ENCODE results near the gene GET3. TPM values are rescaled to one million over a fixed set of nuclear protein-coding genes. Genes with fewer than 3 reads are reported as not detected.

The GET3 gene
- total RNA-seq, 1 experiment from 2014 or later = 69.9 TPM

DNA sequence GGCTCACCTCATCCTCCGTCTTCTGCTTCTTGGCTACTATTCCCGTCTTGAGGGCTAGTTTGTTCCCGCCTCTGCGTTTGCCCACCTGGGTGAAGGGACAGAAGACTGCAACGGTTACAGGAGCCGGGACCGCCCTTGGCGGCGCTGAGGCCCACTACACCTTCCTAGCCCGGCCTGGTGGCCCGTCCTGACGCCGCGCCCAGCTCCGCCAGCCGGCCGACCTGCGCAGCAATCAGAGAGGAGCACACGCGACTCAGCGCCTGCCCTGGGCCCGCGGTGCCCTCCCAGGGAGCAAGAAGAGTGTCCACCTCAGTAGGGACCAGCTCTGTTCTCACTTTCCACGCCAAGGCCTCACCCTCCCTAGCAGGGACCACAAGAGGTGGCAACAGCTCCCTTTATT is 6.0 kb upstream of the GET3 start:
- Histone ChIP-seq H3K27ac (ENCODE audit: low read length) (no peak overlapping the region), H3K4me3 (ENCODE audit: low read depth in 2 of 2, low read length in 2 of 2) (no peak overlapping the region), H3K27me3 (ENCODE audit: control insufficient read depth, insufficient read depth, low read length) (no peaks in the 10 kb centered on the region), H3K4me1 (ENCODE audit: control insufficient read depth, insufficient read depth, low read length) (peaks cover 13% of the 10 kb centered on the region), H3K9me3 (ENCODE audit: control insufficient read depth, insufficient read depth, low read depth, low read length) (no peaks in the 10 kb centered on the region), H3K36me3 (ENCODE audit: control insufficient read depth, insufficient read depth, low read length) (peaks cover 9% of the 10 kb centered on the region)
- TF ChIP-seq SIN3A (IDR thresholded peaks at IDR 0.05; ENCODE audit: borderline replicate concordance, insufficient read depth, low read depth, low read length) (no peak), TCF7L2 (IDR thresholded peaks at IDR 0.05; ENCODE audit: low read depth, low read length) (no peak), REST (IDR thresholded peaks at IDR 0.05; ENCODE audit: insufficient read depth in 1 of 2, low read depth in 2 of 2, low read length in 1 of 2) (no peak), CTCF (IDR thresholded peaks at IDR 0.05) (no peak), POLR2AphosphoS5 (IDR thresholded peaks at IDR 0.05; ENCODE audit: low read depth, low read length) (no peak)
- intact Hi-C loops (cut with micrococcal nuclease; ENCODE audit: unreplicated experiment) (no loop called here), in situ Hi-C loops (cut with HindIII; ENCODE audit: low pct_unique_long_range_greater_than_20kb, low sequenced_read_pairs) (no loop called here)
- no TSS peak for BruUV-seq (replicated peaks)
- POLR2A ChIA-PET = no interaction called here
- ATAC-seq = no peak
- DNase-seq (ENCODE audit: low read depth, low spot score) = no peak
- CTCF ChIA-PET = no interaction called here

DNA sequence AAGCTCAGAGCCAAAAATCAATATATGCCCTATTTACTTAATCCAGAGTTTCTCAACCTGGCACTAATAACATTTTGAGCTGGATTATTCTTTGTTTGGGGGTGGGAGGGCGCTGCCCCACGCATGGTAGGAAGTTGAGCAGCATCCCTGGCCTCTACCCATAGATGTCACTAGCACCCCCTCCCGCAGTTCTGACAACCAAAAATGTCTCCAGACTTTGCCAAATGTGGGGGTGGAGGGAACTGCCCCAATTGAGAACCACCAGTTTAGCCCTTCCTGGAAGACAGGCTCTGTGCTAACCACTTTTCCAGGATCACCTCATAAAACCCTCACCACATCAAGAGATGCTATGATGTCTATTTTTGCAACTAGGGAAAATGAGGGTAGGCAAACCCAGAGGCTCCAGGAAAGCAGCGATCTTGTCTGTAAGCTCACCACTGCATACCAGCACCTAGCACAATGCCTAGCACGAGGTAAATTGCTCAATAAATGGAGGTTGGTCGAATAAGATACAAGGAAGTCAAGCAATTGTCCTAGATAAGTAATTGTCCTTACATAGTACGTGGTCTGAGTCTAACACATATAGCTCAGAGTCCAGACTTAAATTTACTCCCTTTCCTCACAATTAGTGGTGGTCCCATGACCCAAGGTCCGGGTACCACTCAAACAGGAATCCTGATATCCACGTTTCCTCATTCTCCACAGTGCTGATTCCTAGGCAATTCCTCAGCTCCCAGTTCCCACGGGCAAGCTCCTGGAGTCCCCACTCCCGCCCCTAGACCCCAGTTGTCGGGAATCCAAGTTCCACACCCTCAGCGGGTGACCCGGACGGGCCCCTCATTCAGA is 3.7 kb upstream of the GET3 start:
- TF ChIP-seq POLR2AphosphoS5 (IDR thresholded peaks at IDR 0.05; ENCODE audit: low read depth, low read length) (no peak), TCF7L2 (IDR thresholded peaks at IDR 0.05; ENCODE audit: low read depth, low read length) (no peak), SIN3A (IDR thresholded peaks at IDR 0.05; ENCODE audit: borderline replicate concordance, insufficient read depth, low read depth, low read length) (no peak), CTCF (IDR thresholded peaks at IDR 0.05) (no peak), REST (IDR thresholded peaks at IDR 0.05; ENCODE audit: insufficient read depth in 1 of 2, low read depth in 2 of 2, low read length in 1 of 2) (no peak)
- intact Hi-C loops (cut with micrococcal nuclease; ENCODE audit: unreplicated experiment) = no loop called here
- CTCF ChIA-PET = interaction anchor here (1.2 kb wide), 1 partner anchor 114 kb away, joined by 3 read pairs; no protein-coding TSS in a partner anchor
- in situ Hi-C loops (cut with HindIII; ENCODE audit: low pct_unique_long_range_greater_than_20kb, low sequenced_read_pairs) = no loop called here
- Histone ChIP-seq H3K27ac (ENCODE audit: low read length) (peak overlapping the region; percentile 95), H3K4me1 (ENCODE audit: control insufficient read depth, insufficient read depth, low read length) (peaks cover 19% of the 10 kb centered on the region), H3K36me3 (ENCODE audit: control insufficient read depth, insufficient read depth, low read length) (peaks cover 14% of the 10 kb centered on the region; the same call in 1 of the 2 replicates), H3K9me3 (ENCODE audit: control insufficient read depth, insufficient read depth, low read depth, low read length) (no peaks in the 10 kb centered on the region), H3K27me3 (ENCODE audit: control insufficient read depth, insufficient read depth, low read length) (no peaks in the 10 kb centered on the region), H3K4me3 (ENCODE audit: low read depth in 2 of 2, low read length in 2 of 2) (peak overlapping the region; percentile 92 to 96)
- DNase-seq (ENCODE audit: low read depth, low spot score) (no peak), ATAC-seq (no peak)
- POLR2A ChIA-PET = interaction anchor here (0.6 to 1.5 kb wide), 3 partner anchors 10 to 71 kb away, joined by 3 to 4 read pairs (median 4); partner anchors contain the start of gene TNPO2
- BruUV-seq (replicated peaks) = no TSS peak

All from Panc1 (cell line).